H9 (cell line): ENCODE measurements around the gene ST6GALNAC6. TPM values are rescaled to one million over a fixed set of nuclear protein-coding genes. Genes with fewer than 3 reads are reported as not detected.

Experiments
- DNase-seq: peaks from one replicate; pipeline ENCODE4 v3.0.0-alpha.2; 2017
- H2AFZ ChIP-seq: one replicate; pipeline ENCODE4 v1.6.1; 2013; ENCODE audit warnings: mild to moderate bottlenecking, low read length, control low read depth, moderate library complexity
- H2AK5ac ChIP-seq: 2 replicates; pipeline ENCODE4 v1.6.1; 2013; ENCODE audit warnings: low read length, control low read depth, mixed read lengths; ENCODE audit not compliant: insufficient read length
- H2BK120ac ChIP-seq: one replicate; pipeline ENCODE4 v1.6.1; 2013; ENCODE audit warnings: low read depth, mild to moderate bottlenecking, low read length, control low read depth, inconsistent platforms; ENCODE audit not compliant: poor library complexity, severe bottlenecking
- H2BK12ac ChIP-seq: 2 replicates; pipeline ENCODE4 v1.6.1; 2013; ENCODE audit warnings: low read length, control low read depth, mixed read lengths, low read depth; ENCODE audit not compliant: insufficient read length
- H2BK15ac ChIP-seq: 2 replicates; pipeline ENCODE4 v1.6.1; 2013; ENCODE audit warnings: low read depth, low read length, control low read depth
- H2BK20ac ChIP-seq: one replicate; pipeline ENCODE4 v1.6.1; 2013; ENCODE audit warnings: low read depth, mild to moderate bottlenecking, low read length, control low read depth, inconsistent platforms; ENCODE audit not compliant: poor library complexity, severe bottlenecking
- H2BK5ac ChIP-seq: 2 replicates; pipeline ENCODE4 v1.6.1; 2013; ENCODE audit warnings: low read length, control low read depth, mixed read lengths; ENCODE audit not compliant: insufficient read length
- H3K14ac ChIP-seq: 2 replicates; pipeline ENCODE4 v1.6.1; 2013; ENCODE audit warnings: low read length, control low read depth; ENCODE audit not compliant: insufficient read depth
- H3K18ac ChIP-seq: 2 replicates; pipeline ENCODE4 v1.6.1; 2013; ENCODE audit warnings: low read depth, mild to moderate bottlenecking, mixed read lengths, low read length, control low read depth; ENCODE audit not compliant: insufficient read length
- H3K23ac ChIP-seq: 2 replicates; pipeline ENCODE4 v1.6.1; 2013; ENCODE audit warnings: low read length, control low read depth, mixed read lengths, low read depth; ENCODE audit not compliant: insufficient read length
- H3K23me2 ChIP-seq: 2 replicates; pipeline ENCODE4 v1.6.1; 2013; ENCODE audit warnings: low read depth, mild to moderate bottlenecking, mixed read lengths, low read length, control low read depth; ENCODE audit not compliant: insufficient read length, poor library complexity, severe bottlenecking
- H3K27ac ChIP-seq: 2 replicates; pipeline ENCODE4 v1.5.1; 2013; ENCODE audit warnings: low read length, control low read depth, mixed read lengths, low read depth; ENCODE audit not compliant: insufficient read length
- H3K27me3 ChIP-seq: 2 replicates; pipeline ENCODE4 v1.6.1; 2013; ENCODE audit warnings: low read length, control low read depth, inconsistent platforms; ENCODE audit not compliant: insufficient read depth
- H3K4ac ChIP-seq: 2 replicates; pipeline ENCODE4 v1.6.1; 2013; ENCODE audit warnings: low read depth, mild to moderate bottlenecking, control low read depth, inconsistent platforms, low read length, moderate library complexity
- H3K4me1 ChIP-seq: 2 replicates; pipeline ENCODE4 v1.6.1; 2013; ENCODE audit warnings: low read length, control low read depth, inconsistent platforms; ENCODE audit not compliant: insufficient read depth
- H3K4me2 ChIP-seq: 2 replicates; pipeline ENCODE4 v1.6.1; 2013; ENCODE audit warnings: low read length, control low read depth, mixed read lengths; ENCODE audit not compliant: insufficient read length, insufficient read depth
- H3K56ac ChIP-seq: 2 replicates; pipeline ENCODE4 v1.6.1; 2013; ENCODE audit warnings: low read depth, mild to moderate bottlenecking, mixed read lengths, low read length, control low read depth; ENCODE audit not compliant: insufficient read length
- H3K79me1 ChIP-seq: 2 replicates; pipeline ENCODE4 v1.6.1; 2013; ENCODE audit warnings: low read depth, mild to moderate bottlenecking, moderate library complexity, low read length, control low read depth, inconsistent platforms; ENCODE audit not compliant: insufficient read depth, poor library complexity, severe bottlenecking
- H3K79me2 ChIP-seq: 2 replicates; pipeline ENCODE4 v1.6.1; 2013; ENCODE audit warnings: low read length, control low read depth, inconsistent platforms; ENCODE audit not compliant: insufficient read depth
- H3K9ac ChIP-seq: 2 replicates; pipeline ENCODE4 v1.6.1; 2013; ENCODE audit warnings: low read length, control low read depth, mixed read lengths; ENCODE audit not compliant: insufficient read length; ENCODE audit errors: extremely low read depth
- H3K9me3 ChIP-seq: one replicate; pipeline ENCODE4 v1.6.1; 2013; ENCODE audit warnings: low read depth, low read length, inconsistent platforms; ENCODE audit not compliant: control insufficient read depth
- H3T11ph ChIP-seq: one replicate; pipeline ENCODE4 v1.6.1; 2013; ENCODE audit warnings: mild to moderate bottlenecking, low read length, control low read depth, inconsistent platforms
- H4K20me1 ChIP-seq: one replicate; pipeline ENCODE4 v1.6.1; 2013; ENCODE audit not compliant: control insufficient read depth, insufficient read length, insufficient read depth
- H4K5ac ChIP-seq: 2 replicates; pipeline ENCODE4 v1.6.1; 2013; ENCODE audit warnings: low read depth, mild to moderate bottlenecking, mixed read lengths, low read length, control low read depth; ENCODE audit not compliant: insufficient read length
- H4K8ac ChIP-seq: replicated peaks from 2 replicates; pipeline ENCODE4 v1.6.1; 2013; ENCODE audit warnings: low read length, control low read depth, mixed read lengths, low read depth; ENCODE audit not compliant: insufficient read length
- H4K91ac ChIP-seq: 2 replicates; pipeline ENCODE4 v1.6.1; 2013; ENCODE audit warnings: low read depth, mild to moderate bottlenecking, moderate library complexity, mixed read lengths, low read length, control low read depth; ENCODE audit not compliant: insufficient read length
- H3K27ac Mint-ChIP-seq, 3 experiments: 2 replicates in 2 of 3; 3 replicates in 1 of 3; pipeline ENCODE4 v1.8.0; 2020 to 2021; ENCODE audit warnings: mixed read lengths in 3 of 3, mild to moderate bottlenecking in 1 of 3, moderate library complexity in 1 of 3
- H3K27me3 Mint-ChIP-seq: 2 replicates; pipeline ENCODE4 v1.8.0; 2021; ENCODE audit warnings: low read depth, mild to moderate bottlenecking, moderate library complexity, mixed read lengths
- H3K36me3 Mint-ChIP-seq, 3 experiments: 2 replicates in 2 of 3; 3 replicates in 1 of 3; pipeline ENCODE4 v1.8.0; 2020 to 2021; ENCODE audit warnings: low read depth in 3 of 3, mixed read lengths in 3 of 3; ENCODE audit not compliant: insufficient read depth in 1 of 3
- H3K4me1 Mint-ChIP-seq, 2 experiments: 2 replicates each; pipeline ENCODE4 v1.8.0; 2020; ENCODE audit warnings: mixed read lengths in 2 of 2
- H3K4me3 Mint-ChIP-seq, 2 experiments: 2 replicates in 1 of 2; 3 replicates in 1 of 2; pipeline ENCODE4 v1.8.0; 2020 to 2021; ENCODE audit warnings: mild to moderate bottlenecking in 2 of 2, mixed read lengths in 2 of 2, moderate library complexity in 1 of 2
- H3K9me3 Mint-ChIP-seq, 2 experiments: 2 replicates in 1 of 2; 3 replicates in 1 of 2; pipeline ENCODE4 v1.8.0; 2020; ENCODE audit warnings: mild to moderate bottlenecking in 2 of 2, mixed read lengths in 2 of 2, moderate library complexity in 1 of 2
- WGBS: extraction: QIAGEN DNeasy Blood & Tissue Kit; methylation state at CpG from one replicate; pipeline ENCODE4 v1.1.7; 2013; ENCODE audit warnings: missing lambda C conversion rate, low lambda C conversion rate, mixed read lengths; ENCODE audit not compliant: insufficient read length; ENCODE audit errors: extremely low coverage; 5-methylcytosine and 5-hydroxymethylcytosine counted together
- total RNA-seq: library from RNA; stranded (reverse); gene quantifications from 2 replicates; pipeline ENCODE4 v1.2.1, GENCODE V29; 2021
- TF ChIP-seq, protein P1 (sequence below): fragments of 200-600 bp; sonication (generic); conservative IDR thresholded peaks from 3 replicates; pipeline ENCODE4 v1.8.0; 2021; ENCODE audit warnings: antibody characterized with exemption, mild to moderate bottlenecking

The ST6GALNAC6 gene
- total RNA-seq, 1 experiment from 2014 or later, result 29.8 TPM

GRCh38 chr9:127921557-127922120 is 22.2 kb upstream of the ST6GALNAC6 start:
- Histone ChIP-seq H2AK5ac (no peak overlapping the region), H2BK5ac (no peak overlapping the region), H4K5ac (no peak overlapping the region), H2BK15ac (no peak overlapping the region), H3K27ac (no peak overlapping the region), H2BK120ac (no peak overlapping the region), H3K23me2 (peaks cover 3% of the 10 kb centered on the region), H3T11ph (no peak overlapping the region), H3K79me2 (no peaks in the 10 kb centered on the region), H3K9ac (no peak overlapping the region), H4K8ac (no peak overlapping the region), H3K27me3 (no peaks in the 10 kb centered on the region), H3K14ac (no peak overlapping the region), H3K18ac (no peak overlapping the region), H2BK20ac (no peak overlapping the region), H2BK12ac (no peak overlapping the region), H3K4me2 (no peak overlapping the region), H4K20me1 (no peaks in the 10 kb centered on the region), H3K23ac (no peak overlapping the region), H3K9me3 (no peaks in the 10 kb centered on the region), H3K79me1 (no peaks in the 10 kb centered on the region), H3K4ac (no peak overlapping the region), H2AFZ (no peak overlapping the region), H3K4me1 (peaks cover 2% of the 10 kb centered on the region; the same call in 1 of the 2 replicates), H3K56ac (no peak overlapping the region), H4K91ac (no peak overlapping the region)
- WGBS, result no CpG with 5 or more reads among the region's 45 CpGs
- no peak overlapping the region; a peak in 1 of 7 replicates for H3K27ac Mint-ChIP-seq
- H3K4me1 Mint-ChIP-seq, result peaks cover 8 to 16% of the 10 kb centered on the region in 2 experiments
- TF ChIP-seq, protein P1, sequence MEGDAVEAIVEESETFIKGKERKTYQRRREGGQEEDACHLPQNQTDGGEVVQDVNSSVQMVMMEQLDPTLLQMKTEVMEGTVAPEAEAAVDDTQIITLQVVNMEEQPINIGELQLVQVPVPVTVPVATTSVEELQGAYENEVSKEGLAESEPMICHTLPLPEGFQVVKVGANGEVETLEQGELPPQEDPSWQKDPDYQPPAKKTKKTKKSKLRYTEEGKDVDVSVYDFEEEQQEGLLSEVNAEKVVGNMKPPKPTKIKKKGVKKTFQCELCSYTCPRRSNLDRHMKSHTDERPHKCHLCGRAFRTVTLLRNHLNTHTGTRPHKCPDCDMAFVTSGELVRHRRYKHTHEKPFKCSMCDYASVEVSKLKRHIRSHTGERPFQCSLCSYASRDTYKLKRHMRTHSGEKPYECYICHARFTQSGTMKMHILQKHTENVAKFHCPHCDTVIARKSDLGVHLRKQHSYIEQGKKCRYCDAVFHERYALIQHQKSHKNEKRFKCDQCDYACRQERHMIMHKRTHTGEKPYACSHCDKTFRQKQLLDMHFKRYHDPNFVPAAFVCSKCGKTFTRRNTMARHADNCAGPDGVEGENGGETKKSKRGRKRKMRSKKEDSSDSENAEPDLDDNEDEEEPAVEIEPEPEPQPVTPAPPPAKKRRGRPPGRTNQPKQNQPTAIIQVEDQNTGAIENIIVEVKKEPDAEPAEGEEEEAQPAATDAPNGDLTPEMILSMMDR, result peak; percentile 98
- DNase-seq, result peak; percentile 75
- H3K9me3 Mint-ChIP-seq, result no peaks in the 10 kb centered on the region; a peak in 1 of 5 replicates
- no peak overlapping the region for H3K4me3 Mint-ChIP-seq
- peaks cover 17% of the 10 kb centered on the region for H3K27me3 Mint-ChIP-seq
- H3K36me3 Mint-ChIP-seq, result peaks cover 2 to 6% (median 6%) of the 10 kb centered on the region in 3 experiments; a peak in 6 of 7 replicates
